ENCODE results near the gene KCNT1.
A peak's percentile ranks its signal among the peaks of the same experiment; 100 is the strongest.

DNA sequence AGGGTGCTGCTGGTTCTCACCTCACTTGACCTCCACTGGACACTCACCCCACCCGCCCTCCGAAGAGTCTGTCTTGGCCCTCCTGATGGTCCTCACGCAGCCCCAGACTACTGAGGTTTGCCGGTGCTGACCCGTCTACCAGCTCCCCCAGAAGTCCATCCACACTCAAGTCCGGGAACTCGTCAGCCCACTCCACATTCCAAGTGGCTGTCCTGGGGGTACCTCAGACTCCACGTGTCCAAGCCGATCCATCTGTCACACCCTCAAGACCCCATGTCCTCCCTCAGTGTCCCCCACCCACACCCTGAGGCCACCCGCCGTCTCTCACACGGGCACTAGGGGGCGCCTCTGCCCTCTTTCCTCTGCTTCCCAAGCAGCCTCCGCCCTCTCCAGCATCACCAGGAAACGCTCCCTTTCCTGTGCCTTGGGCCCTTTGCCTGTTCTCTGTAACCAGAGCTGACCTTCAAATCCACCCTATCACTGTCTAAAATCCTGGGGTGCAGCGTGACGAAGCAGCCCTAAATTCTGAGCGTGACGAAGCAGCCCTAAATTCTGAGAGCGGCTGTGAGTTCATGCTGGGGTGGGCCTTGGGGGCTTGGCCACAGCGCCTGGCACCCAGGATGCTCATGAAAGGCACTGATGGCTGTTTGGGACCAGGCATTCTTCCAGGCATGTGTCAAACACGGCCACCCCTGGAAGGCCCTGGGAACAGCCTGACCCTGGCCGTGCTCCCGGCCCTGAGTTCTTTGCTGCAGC lies 95.7 kb downstream of the KCNT1 start:
- TF ChIP-seq POLR2A (IDR thresholded peaks at IDR 0.05) (no peak), POLR2AphosphoS5 (IDR thresholded peaks at IDR 0.05) (no peak)
- TF ChIP-seq, protein P1, sequence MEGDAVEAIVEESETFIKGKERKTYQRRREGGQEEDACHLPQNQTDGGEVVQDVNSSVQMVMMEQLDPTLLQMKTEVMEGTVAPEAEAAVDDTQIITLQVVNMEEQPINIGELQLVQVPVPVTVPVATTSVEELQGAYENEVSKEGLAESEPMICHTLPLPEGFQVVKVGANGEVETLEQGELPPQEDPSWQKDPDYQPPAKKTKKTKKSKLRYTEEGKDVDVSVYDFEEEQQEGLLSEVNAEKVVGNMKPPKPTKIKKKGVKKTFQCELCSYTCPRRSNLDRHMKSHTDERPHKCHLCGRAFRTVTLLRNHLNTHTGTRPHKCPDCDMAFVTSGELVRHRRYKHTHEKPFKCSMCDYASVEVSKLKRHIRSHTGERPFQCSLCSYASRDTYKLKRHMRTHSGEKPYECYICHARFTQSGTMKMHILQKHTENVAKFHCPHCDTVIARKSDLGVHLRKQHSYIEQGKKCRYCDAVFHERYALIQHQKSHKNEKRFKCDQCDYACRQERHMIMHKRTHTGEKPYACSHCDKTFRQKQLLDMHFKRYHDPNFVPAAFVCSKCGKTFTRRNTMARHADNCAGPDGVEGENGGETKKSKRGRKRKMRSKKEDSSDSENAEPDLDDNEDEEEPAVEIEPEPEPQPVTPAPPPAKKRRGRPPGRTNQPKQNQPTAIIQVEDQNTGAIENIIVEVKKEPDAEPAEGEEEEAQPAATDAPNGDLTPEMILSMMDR (IDR thresholded peaks at IDR 0.05): peak in 2 of 3 donors; percentile 13 to 16

Measured in breast epithelium (tissue), 3 donors.